ENCODE results near the gene ARSK.

DNA sequence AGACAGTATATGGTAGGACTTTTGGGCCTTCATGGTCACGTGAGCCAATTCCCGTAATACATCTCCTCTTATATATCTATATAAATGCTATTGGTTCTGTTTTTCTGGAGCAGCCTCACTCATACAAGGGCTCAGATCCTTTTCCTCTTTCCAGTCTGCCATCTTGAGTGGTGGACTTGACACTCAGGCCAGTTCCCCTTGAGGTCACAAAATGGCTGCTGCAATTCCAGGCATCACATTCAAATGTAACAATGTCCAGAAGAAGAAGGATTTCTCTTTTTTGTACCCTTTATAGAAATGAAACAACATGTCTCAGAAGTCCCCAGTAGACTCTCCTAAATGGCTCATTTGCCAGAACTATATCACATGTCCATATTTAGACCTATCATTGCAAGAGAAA is 69.5 kb downstream of the ARSK start:
- TF ChIP-seq, protein P1, sequence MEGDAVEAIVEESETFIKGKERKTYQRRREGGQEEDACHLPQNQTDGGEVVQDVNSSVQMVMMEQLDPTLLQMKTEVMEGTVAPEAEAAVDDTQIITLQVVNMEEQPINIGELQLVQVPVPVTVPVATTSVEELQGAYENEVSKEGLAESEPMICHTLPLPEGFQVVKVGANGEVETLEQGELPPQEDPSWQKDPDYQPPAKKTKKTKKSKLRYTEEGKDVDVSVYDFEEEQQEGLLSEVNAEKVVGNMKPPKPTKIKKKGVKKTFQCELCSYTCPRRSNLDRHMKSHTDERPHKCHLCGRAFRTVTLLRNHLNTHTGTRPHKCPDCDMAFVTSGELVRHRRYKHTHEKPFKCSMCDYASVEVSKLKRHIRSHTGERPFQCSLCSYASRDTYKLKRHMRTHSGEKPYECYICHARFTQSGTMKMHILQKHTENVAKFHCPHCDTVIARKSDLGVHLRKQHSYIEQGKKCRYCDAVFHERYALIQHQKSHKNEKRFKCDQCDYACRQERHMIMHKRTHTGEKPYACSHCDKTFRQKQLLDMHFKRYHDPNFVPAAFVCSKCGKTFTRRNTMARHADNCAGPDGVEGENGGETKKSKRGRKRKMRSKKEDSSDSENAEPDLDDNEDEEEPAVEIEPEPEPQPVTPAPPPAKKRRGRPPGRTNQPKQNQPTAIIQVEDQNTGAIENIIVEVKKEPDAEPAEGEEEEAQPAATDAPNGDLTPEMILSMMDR (IDR thresholded peaks at IDR 0.05), result no peak
- TF ChIP-seq POLR2A (IDR thresholded peaks at IDR 0.05), result no peak
